ENCODE measurements around the gene PANK4. TPM values are rescaled to one million over a fixed set of nuclear protein-coding genes. Genes with fewer than 3 reads are reported as not detected.

Gene PANK4
- total and polyA plus RNA-seq, 12 donors: 26.1 to 56.4 (median 34.5) TPM

GRCh38 chr1:2472561-2473177 is 53.7 kb downstream of the PANK4 start:
- Histone ChIP-seq H3K9me3 (no peaks in the 10 kb centered on the region), H3K27me3 (peaks cover 3 to 71% (median 51%) of the 10 kb centered on the region in 7 donors), H3K36me3 (no peaks in the 10 kb centered on the region), H3K27ac (no peak overlapping the region), H3K4me3 (no peak overlapping the region), H3K4me1 (peaks cover 0 to 10% (median 0%) of the 10 kb centered on the region in 9 donors)
- 65 to 74% methylated on average over 25 of the region's 25 CpGs for WGBS, 2 donors
- intact Hi-C loops (cut with DNase I): no loop called here
- no peak for ATAC-seq
- TF ChIP-seq CTCF (IDR thresholded peaks at IDR 0.05): no peak
- DNase-seq: no peak

GRCh38 chr1:2472109-2472508 is 54.3 kb downstream of the PANK4 start:
- intact Hi-C loops (cut with DNase I): no loop called here
- peaks cover 9 to 76% (median 51%) of the 10 kb centered on the region in 7 donors for H3K27me3 ChIP-seq
- H3K27ac ChIP-seq: no peak overlapping the region
- no peak overlapping the region for H3K4me3 ChIP-seq
- no peaks in the 10 kb centered on the region for H3K9me3 ChIP-seq
- WGBS, 2 donors: 41 to 45% methylated on average over 17 of the region's 17 CpGs
- H3K4me1 ChIP-seq: peaks cover 0 to 10% (median 0%) of the 10 kb centered on the region in 9 donors
- no peaks in the 10 kb centered on the region for H3K36me3 ChIP-seq
- no peak for ATAC-seq
- no peak for DNase-seq
- TF ChIP-seq CTCF (IDR thresholded peaks at IDR 0.05): no peak

GRCh38 chr1:2471587-2472001 is 54.8 kb downstream of the PANK4 start:
- whole genome bisulfite sequencing, 2 donors: 75 to 78% methylated on average over 15 of the region's 15 CpGs
- peaks cover 14 to 76% (median 54%) of the 10 kb centered on the region in 7 donors for H3K27me3 ChIP-seq
- no peak overlapping the region for H3K27ac ChIP-seq
- TF ChIP-seq CTCF (IDR thresholded peaks at IDR 0.05): no peak
- ATAC-seq: no peak
- peaks cover 0 to 10% (median 0%) of the 10 kb centered on the region in 9 donors for H3K4me1 ChIP-seq
- no peaks in the 10 kb centered on the region for H3K36me3 ChIP-seq
- H3K4me3 ChIP-seq: no peak overlapping the region
- DNase-seq: no peak
- H3K9me3 ChIP-seq: no peaks in the 10 kb centered on the region
- intact Hi-C loops (cut with DNase I): no loop called here

- H3K4me1 ChIP-seq: peaks cover 0 to 10% (median 0%) of the 10 kb centered on the region in 9 donors
- 71% methylated on average over 7 of the region's 7 CpGs for WGBS, 2 donors
- intact Hi-C loops (cut with DNase I): no loop called here
These were observed 55.3 kb downstream of the PANK4 start for GRCh38 chr1:2471159-2471471.

More at GRCh38 chr1:2471159-2471471, 55.3 kb downstream of the PANK4 start:
- DNase-seq (no peak), ATAC-seq (no peak)
- H3K27me3 ChIP-seq: peaks cover 19 to 81% (median 59%) of the 10 kb centered on the region in 7 donors
- no peak overlapping the region for H3K4me3 ChIP-seq
- no peaks in the 10 kb centered on the region for H3K9me3 ChIP-seq
- no peak overlapping the region for H3K27ac ChIP-seq
- no peaks in the 10 kb centered on the region for H3K36me3 ChIP-seq
- no peak for TF ChIP-seq CTCF (IDR thresholded peaks at IDR 0.05)

Measured in heart right ventricle (tissue), 16 donors.